ENCODE data around the gene SLC16A11.
"Not testable (repeated sequence)": the region's sequence is repeated elsewhere in the genome, so short reads cannot be mapped to it uniquely, and the experiment has no call there.

The SLC16A11 gene

GRCh38 chr17:7048968-7049367 is 5.1 kb upstream of the SLC16A11 start:
- FAIRE-seq, result no peak
- DNase-seq (ENCODE audit: insufficient read length), result no peak
- TF ChIP-seq TAF1 (IDR thresholded peaks at IDR 0.05; ENCODE audit: borderline replicate concordance, low read depth, low read length) (no peak), POLR2A (IDR thresholded peaks at IDR 0.05; ENCODE audit: low read depth, low read length) (no peak), POLR2AphosphoS5 (IDR thresholded peaks at IDR 0.05; ENCODE audit: low read depth, low read length) (no peak)

- FAIRE-seq, result no peak
- TF ChIP-seq POLR2AphosphoS5 (IDR thresholded peaks at IDR 0.05; ENCODE audit: low read depth, low read length), result no peak
- no peak for TF ChIP-seq TAF1 (IDR thresholded peaks at IDR 0.05; ENCODE audit: borderline replicate concordance, low read depth, low read length)
- no peak for TF ChIP-seq POLR2A (IDR thresholded peaks at IDR 0.05; ENCODE audit: low read depth, low read length)
- DNase-seq (ENCODE audit: insufficient read length), result no peak
Measured at GRCh38 chr17:7047566-7047965, 3.7 kb upstream of the SLC16A11 start.

- peak; percentile 85 for FAIRE-seq
- DNase-seq (ENCODE audit: insufficient read length), result not testable (repeated sequence)
Measured at GRCh38 chr17:7046725-7047397, 3.0 kb upstream of the SLC16A11 start.

GRCh38 chr17:7046127-7046724 is 2.3 kb upstream of the SLC16A11 start:
- FAIRE-seq (no peak), DNase-seq (ENCODE audit: insufficient read length) (no peak)
- TF ChIP-seq POLR2AphosphoS5 (IDR thresholded peaks at IDR 0.05; ENCODE audit: low read depth, low read length), result no peak
- TF ChIP-seq TAF1 (IDR thresholded peaks at IDR 0.05; ENCODE audit: borderline replicate concordance, low read depth, low read length), result no peak
- TF ChIP-seq POLR2A (IDR thresholded peaks at IDR 0.05; ENCODE audit: low read depth, low read length), result no peak

GRCh38 chr17:7045492-7046126 is 1.7 kb upstream of the SLC16A11 start:
- peak; percentile 68 for FAIRE-seq
- DNase-seq (ENCODE audit: insufficient read length), result no peak

GRCh38 chr17:7043182-7043496 is 753 bp downstream of the SLC16A11 start:
- FAIRE-seq (no peak), DNase-seq (ENCODE audit: insufficient read length) (no peak)
- TF ChIP-seq POLR2AphosphoS5 (IDR thresholded peaks at IDR 0.05; ENCODE audit: low read depth, low read length) (no peak), POLR2A (IDR thresholded peaks at IDR 0.05; ENCODE audit: low read depth, low read length) (no peak), TAF1 (IDR thresholded peaks at IDR 0.05; ENCODE audit: borderline replicate concordance, low read depth, low read length) (no peak)

More at GRCh38 chr17:7045492-7046126, 1.7 kb upstream of the SLC16A11 start:
- TF ChIP-seq TAF1 (IDR thresholded peaks at IDR 0.05; ENCODE audit: borderline replicate concordance, low read depth, low read length), result no peak
- TF ChIP-seq POLR2AphosphoS5 (IDR thresholded peaks at IDR 0.05; ENCODE audit: low read depth, low read length), result no peak
- TF ChIP-seq POLR2A (IDR thresholded peaks at IDR 0.05; ENCODE audit: low read depth, low read length), result no peak

- peak; percentile 61 for FAIRE-seq
- DNase-seq (ENCODE audit: insufficient read length), result no peak
- peak; percentile 19; the same call in 1 of the 2 replicates for TF ChIP-seq POLR2AphosphoS5 (IDR thresholded peaks at IDR 0.05; ENCODE audit: low read depth, low read length)
- TF ChIP-seq POLR2A (IDR thresholded peaks at IDR 0.05; ENCODE audit: low read depth, low read length), result peak; percentile 37; the same call in 1 of the 2 replicates
- TF ChIP-seq TAF1 (IDR thresholded peaks at IDR 0.05; ENCODE audit: borderline replicate concordance, low read depth, low read length), result no peak
Measured at GRCh38 chr17:7042501-7043181, 1.3 kb downstream of the SLC16A11 start.

GRCh38 chr17:7041607-7042500 is 2.0 kb downstream of the SLC16A11 start:
- DNase-seq (ENCODE audit: insufficient read length) (no peak), FAIRE-seq (peak; percentile 21)
- TF ChIP-seq POLR2A (IDR thresholded peaks at IDR 0.05; ENCODE audit: low read depth, low read length), result no peak
- TF ChIP-seq POLR2AphosphoS5 (IDR thresholded peaks at IDR 0.05; ENCODE audit: low read depth, low read length), result no peak
- no peak for TF ChIP-seq TAF1 (IDR thresholded peaks at IDR 0.05; ENCODE audit: borderline replicate concordance, low read depth, low read length)

- no peak for DNase-seq (ENCODE audit: insufficient read length)
- no peak for FAIRE-seq
- TF ChIP-seq TAF1 (IDR thresholded peaks at IDR 0.05; ENCODE audit: borderline replicate concordance, low read depth, low read length) (no peak), POLR2A (IDR thresholded peaks at IDR 0.05; ENCODE audit: low read depth, low read length) (no peak), POLR2AphosphoS5 (IDR thresholded peaks at IDR 0.05; ENCODE audit: low read depth, low read length) (no peak)
Measured at GRCh38 chr17:7039832-7040231, 4.1 kb downstream of the SLC16A11 start.

GRCh38 chr17:7038025-7038862 is 5.6 kb downstream of the SLC16A11 start:
- TF ChIP-seq POLR2AphosphoS5 (IDR thresholded peaks at IDR 0.05; ENCODE audit: low read depth, low read length) (no peak), POLR2A (IDR thresholded peaks at IDR 0.05; ENCODE audit: low read depth, low read length) (no peak), TAF1 (IDR thresholded peaks at IDR 0.05; ENCODE audit: borderline replicate concordance, low read depth, low read length) (no peak)
- no peak for DNase-seq (ENCODE audit: insufficient read length)
- FAIRE-seq, result no peak
